ENCODE results near the gene ARMC9.

GRCh38 chr2:231356466-231356844 is 158.0 kb downstream of the ARMC9 start:
- no peak for TF ChIP-seq POLR2A (IDR thresholded peaks at IDR 0.05; ENCODE audit: borderline replicate concordance, extremely low read depth, insufficient read depth, insufficient read length)
- no peak for TF ChIP-seq ZFX (IDR thresholded peaks at IDR 0.05)
- no peak for TF ChIP-seq REST (IDR thresholded peaks at IDR 0.05; ENCODE audit: low read depth)
- no peak for TF ChIP-seq RAD21 (IDR thresholded peaks at IDR 0.05; ENCODE audit: low read depth)
- no peak for TF ChIP-seq EZH2phosphoT487 (IDR thresholded peaks at IDR 0.05; ENCODE audit: borderline replicate concordance)
- TF ChIP-seq CTCF (IDR thresholded peaks at IDR 0.05 in 2 of 3, conservative IDR thresholded peaks at IDR 0.05 in 1 of 3; ENCODE audit: borderline replicate concordance in 1 of 3, insufficient read depth in 1 of 3, low read depth in 2 of 3, low read length in 2 of 3): no peak
- TF ChIP-seq SIN3A (IDR thresholded peaks at IDR 0.05; ENCODE audit: low read depth): no peak
- TF ChIP-seq ZNF274 (IDR thresholded peaks at IDR 0.05; ENCODE audit: low read depth, low read length): no peak
- no peak for TF ChIP-seq EZH2 (IDR thresholded peaks at IDR 0.05)
- no peak for TF ChIP-seq POLR2AphosphoS5 (IDR thresholded peaks at IDR 0.05; ENCODE audit: low read depth, low read length)
- no peak for TF ChIP-seq MAX (IDR thresholded peaks at IDR 0.05)
- no peak for TF ChIP-seq EGR1 (IDR thresholded peaks at IDR 0.05; ENCODE audit: low read depth)
